ENCODE results near the gene DHX9.
"Not testable (repeated sequence)": the region's sequence is repeated elsewhere in the genome, so short reads cannot be mapped to it uniquely, and the experiment has no call there.

DHX9 gene

DNA sequence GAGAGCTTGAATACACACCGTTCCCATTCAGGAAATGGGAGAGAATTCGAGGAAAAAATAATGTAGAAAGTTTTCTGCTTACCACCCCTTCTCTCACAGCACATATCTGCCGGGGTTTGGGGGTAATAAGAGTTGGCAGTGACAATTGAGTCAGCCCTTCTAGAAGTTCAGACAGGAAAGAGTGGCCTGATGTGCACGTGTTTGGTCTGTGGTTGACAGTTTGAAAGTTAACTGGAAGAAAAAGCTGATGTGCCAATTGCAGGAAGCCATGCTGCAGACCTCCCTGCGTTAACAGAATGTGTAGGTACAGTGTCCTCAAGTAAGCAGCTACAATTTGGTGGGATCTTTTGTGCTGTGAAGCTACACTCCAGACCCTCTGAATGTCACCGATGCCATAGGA is 50.9 kb downstream of the DHX9 start:
- DNase-seq (ENCODE audit: low spot score): no peak

GRCh38 chr1:182890927-182891610 is 51.9 kb downstream of the DHX9 start:
- no peak for DNase-seq (ENCODE audit: low spot score)

GRCh38 chr1:182897696-182898095 is 58.5 kb downstream of the DHX9 start:
- no peak for DNase-seq (ENCODE audit: low spot score)

DNA sequence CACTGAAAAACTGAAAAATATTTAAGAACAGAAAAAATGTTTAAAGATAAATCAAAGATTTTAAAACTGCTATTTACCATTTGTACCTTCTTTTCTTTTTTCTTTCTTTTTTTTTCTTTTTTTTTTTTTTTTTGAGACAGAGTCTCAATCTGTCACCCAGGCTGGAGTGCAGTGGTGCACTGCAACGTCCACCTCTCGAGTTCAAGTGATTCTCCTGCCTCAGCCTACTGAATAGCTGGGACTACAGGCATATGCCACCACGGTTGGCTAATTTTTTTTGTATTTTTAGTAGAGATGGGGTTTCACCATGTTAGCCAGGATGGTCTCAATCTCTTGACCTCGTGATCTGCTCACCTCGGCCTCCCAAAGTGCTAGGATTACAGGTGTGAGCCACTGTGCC is 62.8 kb downstream of the DHX9 start:
- not testable (repeated sequence) for DNase-seq (ENCODE audit: low spot score)

DNA sequence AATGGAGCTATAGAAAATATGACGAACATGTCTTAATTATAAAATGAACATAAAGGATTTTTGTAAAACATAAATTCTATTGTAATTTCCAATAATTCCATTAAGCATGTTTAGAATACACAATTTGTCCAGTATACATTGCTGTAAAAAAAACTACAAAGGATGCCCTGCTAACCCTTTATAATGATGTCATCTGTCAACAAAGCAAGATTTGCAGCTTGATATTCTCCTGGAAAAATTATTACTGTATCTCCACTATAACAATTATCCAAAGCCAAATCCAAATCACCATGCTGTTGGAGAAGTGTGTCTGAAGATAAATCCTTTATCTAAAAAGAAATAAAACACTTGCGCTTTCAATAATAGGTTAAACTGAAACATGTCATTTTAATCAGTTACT is 66.2 kb downstream of the DHX9 start:
- no peak for DNase-seq (ENCODE audit: low spot score)

DNA sequence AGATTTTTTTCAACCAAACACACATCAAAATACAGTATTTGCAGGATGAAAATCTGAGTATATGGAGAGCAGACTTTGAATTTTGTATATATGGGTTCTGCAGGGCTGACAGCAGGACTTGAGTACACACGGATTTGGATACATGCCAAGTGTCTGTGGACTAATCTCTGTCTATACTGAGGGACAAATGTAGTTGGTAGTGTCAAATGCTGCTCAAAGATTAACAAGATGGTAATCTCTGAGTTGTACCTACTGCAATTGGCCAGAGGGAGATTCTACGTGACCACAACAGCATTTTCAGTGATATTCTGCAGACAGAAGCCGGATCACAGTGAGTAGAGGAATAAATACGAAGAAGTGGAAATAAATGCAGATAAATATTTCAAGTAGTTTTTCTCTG is 70.4 kb downstream of the DHX9 start:
- peak; percentile 27 for DNase-seq (ENCODE audit: low spot score)

- no peak for DNase-seq (ENCODE audit: low spot score)
Measured at GRCh38 chr1:182910143-182910542, 71.0 kb downstream of the DHX9 start.

- no peak for DNase-seq (ENCODE audit: low spot score)
Measured at GRCh38 chr1:182913401-182913800, 74.3 kb downstream of the DHX9 start.

DNA sequence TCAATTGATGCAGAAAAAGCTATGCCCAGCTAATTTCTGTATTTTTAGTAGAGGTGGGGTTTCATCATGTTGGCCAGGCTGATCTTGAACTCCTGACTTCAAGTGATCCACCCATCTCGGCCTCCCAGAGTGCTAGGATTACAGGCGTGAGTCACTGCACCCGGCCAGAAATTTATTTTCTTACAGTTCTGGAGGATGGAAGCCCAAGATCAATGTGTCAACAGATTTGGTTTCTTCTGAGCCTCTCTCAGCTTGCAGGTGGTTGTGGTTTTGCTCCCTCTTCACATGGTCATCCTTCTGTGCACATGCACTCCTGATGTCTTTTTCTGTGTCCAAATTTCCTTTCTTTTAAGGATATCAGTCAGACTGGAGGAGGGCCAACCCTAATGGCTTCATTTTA is 78.2 kb downstream of the DHX9 start:
- DNase-seq (ENCODE audit: low spot score): no peak

DNA sequence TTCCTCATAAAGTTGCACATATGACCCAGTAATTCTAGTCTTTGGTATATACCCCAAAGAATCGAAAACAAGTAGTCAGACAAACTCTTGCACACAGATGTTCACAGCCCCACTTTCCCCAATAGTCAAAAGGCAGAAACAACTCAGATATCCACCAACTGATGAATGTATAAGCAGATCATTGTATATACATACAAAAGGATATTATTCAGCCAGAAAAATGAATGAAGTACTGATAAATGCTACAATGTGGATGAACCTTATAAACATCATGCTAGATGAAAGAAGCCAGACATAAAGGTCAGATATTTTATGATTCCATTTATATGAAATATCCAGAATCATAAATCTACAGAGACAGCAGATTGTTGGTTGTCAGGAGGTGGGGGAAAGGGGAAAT is 86.5 kb downstream of the DHX9 start:
- no peak for DNase-seq (ENCODE audit: low spot score)

DNA sequence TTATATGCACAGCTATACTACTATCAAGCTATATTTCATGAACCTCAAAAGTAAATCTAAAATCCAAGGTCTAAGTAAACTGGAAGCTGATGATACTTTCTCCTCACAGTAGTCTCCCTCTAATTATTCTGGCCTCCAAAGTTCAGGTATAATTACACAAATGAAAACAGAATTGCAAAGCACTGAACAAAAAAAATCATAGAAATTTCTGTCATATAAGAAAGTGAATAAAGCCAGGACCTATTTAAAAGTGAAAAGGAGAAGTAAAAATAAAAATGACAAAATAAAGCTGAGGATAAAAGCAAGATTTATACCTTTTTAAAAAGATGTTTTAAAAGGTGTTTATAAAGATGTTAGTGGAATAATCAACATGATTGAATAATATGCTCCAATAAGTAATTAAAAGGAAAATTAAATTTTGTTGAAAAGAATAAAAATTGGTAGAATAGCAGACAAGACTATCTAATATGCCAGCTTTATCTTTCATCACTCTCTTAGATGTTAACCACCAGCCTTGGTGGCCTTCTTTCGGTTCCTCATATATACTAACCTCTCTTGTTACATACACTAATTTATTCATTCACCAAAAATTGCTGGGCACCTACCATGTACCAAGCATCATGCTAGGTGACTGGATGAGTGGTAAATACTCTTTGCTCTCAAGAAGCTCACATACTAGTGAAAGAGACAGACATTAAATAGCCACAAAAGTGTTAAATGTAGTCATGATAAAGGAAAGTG is 88.7 kb downstream of the DHX9 start:
- no peak for DNase-seq (ENCODE audit: low spot score)

- no peak for DNase-seq (ENCODE audit: low spot score)
Measured at GRCh38 chr1:182930985-182931384, 91.8 kb downstream of the DHX9 start.

GRCh38 chr1:182935716-182936115 is 96.6 kb downstream of the DHX9 start:
- no peak for DNase-seq (ENCODE audit: low spot score)

All from SK-N-DZ (cell line).